Lower leg skin (tissue), 3 donors: ENCODE measurements around the gene TMEM163.

Source experiments
- POLR2A ChIP-seq, 2 donors: fragments of 450-650 bp; IDR thresholded peaks; one replicate each; pipeline ENCODE4 v1.6.1; 2016 to 2017; ENCODE audit warnings: antibody characterized with exemption in 2 of 2, mild to moderate bottlenecking in 1 of 2, moderate library complexity in 1 of 2
- TF ChIP-seq, protein P1 (sequence below), 3 donors: fragments of 450-650 bp; IDR thresholded peaks; one replicate each; pipeline ENCODE4 v1.5.1; 2016; ENCODE audit warnings: antibody characterized with exemption in 3 of 3, mild to moderate bottlenecking in 3 of 3, moderate library complexity in 2 of 3

- TF ChIP-seq, protein P1, sequence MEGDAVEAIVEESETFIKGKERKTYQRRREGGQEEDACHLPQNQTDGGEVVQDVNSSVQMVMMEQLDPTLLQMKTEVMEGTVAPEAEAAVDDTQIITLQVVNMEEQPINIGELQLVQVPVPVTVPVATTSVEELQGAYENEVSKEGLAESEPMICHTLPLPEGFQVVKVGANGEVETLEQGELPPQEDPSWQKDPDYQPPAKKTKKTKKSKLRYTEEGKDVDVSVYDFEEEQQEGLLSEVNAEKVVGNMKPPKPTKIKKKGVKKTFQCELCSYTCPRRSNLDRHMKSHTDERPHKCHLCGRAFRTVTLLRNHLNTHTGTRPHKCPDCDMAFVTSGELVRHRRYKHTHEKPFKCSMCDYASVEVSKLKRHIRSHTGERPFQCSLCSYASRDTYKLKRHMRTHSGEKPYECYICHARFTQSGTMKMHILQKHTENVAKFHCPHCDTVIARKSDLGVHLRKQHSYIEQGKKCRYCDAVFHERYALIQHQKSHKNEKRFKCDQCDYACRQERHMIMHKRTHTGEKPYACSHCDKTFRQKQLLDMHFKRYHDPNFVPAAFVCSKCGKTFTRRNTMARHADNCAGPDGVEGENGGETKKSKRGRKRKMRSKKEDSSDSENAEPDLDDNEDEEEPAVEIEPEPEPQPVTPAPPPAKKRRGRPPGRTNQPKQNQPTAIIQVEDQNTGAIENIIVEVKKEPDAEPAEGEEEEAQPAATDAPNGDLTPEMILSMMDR (IDR thresholded peaks at IDR 0.05) = no peak
- TF ChIP-seq POLR2A (IDR thresholded peaks at IDR 0.05) = no peak
Observed at GRCh38 chr2:134670955-134671354, 47.8 kb downstream of the TMEM163 start.
